Middle frontal gyrus (tissue), 1 donor: ENCODE measurements around the gene OR6B1.
"Not testable (repeated sequence)": the region's sequence is repeated elsewhere in the genome, so short reads cannot be mapped to it uniquely, and the experiment has no call there.

Experiments
- DNase-seq: peaks from one replicate; pipeline ENCODE4 v3.0.0-alpha.2; 2015; ENCODE audit warnings: low spot score; ENCODE audit errors: extremely low spot score

OR6B1 gene

GRCh38 chr7:144006029-144006691, 6.0 kb downstream of the OR6B1 start:
- no peak for DNase-seq

GRCh38 chr7:144006692-144007042, 6.5 kb downstream of the OR6B1 start:
- DNase-seq, result no peak

- DNase-seq, result no peak
Measured at GRCh38 chr7:144009361-144009760, 9.2 kb downstream of the OR6B1 start.

- DNase-seq, result not testable (repeated sequence)
Measured at GRCh38 chr7:144010061-144010460, 9.9 kb downstream of the OR6B1 start.

- not testable (repeated sequence) for DNase-seq
Measured at GRCh38 chr7:144010821-144011220, 10.7 kb downstream of the OR6B1 start.

GRCh38 chr7:144011458-144012230, 11.5 kb downstream of the OR6B1 start:
- no peak for DNase-seq

GRCh38 chr7:144018065-144018464, 17.9 kb downstream of the OR6B1 start:
- DNase-seq, result no peak

- no peak for DNase-seq
Measured at GRCh38 chr7:144019457-144019856, 19.3 kb downstream of the OR6B1 start.

- DNase-seq, result no peak
Measured at GRCh38 chr7:144020340-144020739, 20.2 kb downstream of the OR6B1 start.

GRCh38 chr7:144022169-144022568, 22.0 kb downstream of the OR6B1 start:
- no peak for DNase-seq

- DNase-seq, result no peak
Measured at GRCh38 chr7:144023171-144023827, 23.2 kb downstream of the OR6B1 start.

GRCh38 chr7:144024213-144024612, 24.1 kb downstream of the OR6B1 start:
- DNase-seq, result no peak

- DNase-seq, result no peak
Measured at GRCh38 chr7:144026203-144026883, 26.2 kb downstream of the OR6B1 start.

- no peak for DNase-seq
Measured at GRCh38 chr7:144027070-144027469, 26.9 kb downstream of the OR6B1 start.

GRCh38 chr7:144027974-144028373, 27.9 kb downstream of the OR6B1 start:
- DNase-seq, result no peak

GRCh38 chr7:144028547-144028946, 28.4 kb downstream of the OR6B1 start:
- DNase-seq, result no peak

GRCh38 chr7:144032516-144032915, 32.4 kb downstream of the OR6B1 start:
- no peak for DNase-seq

- DNase-seq, result no peak
Measured at GRCh38 chr7:144032985-144033709, 33.0 kb downstream of the OR6B1 start.

- DNase-seq, result no peak
Measured at GRCh38 chr7:144035385-144035784, 35.3 kb downstream of the OR6B1 start.

- DNase-seq, result no peak
Measured at GRCh38 chr7:144036302-144036885, 36.3 kb downstream of the OR6B1 start.
